ENCODE results near the gene CTNND1. TPM values are rescaled to one million over a fixed set of nuclear protein-coding genes. Genes with fewer than 3 reads are reported as not detected.

The CTNND1 gene
- total and polyA plus RNA-seq, 10 of the 15 experiments (the other 5 are each of a cell fraction or from before 2014, with no cell fraction given) = 4.7 to 70.0 (median 30.0) TPM

GRCh38 chr11:57778318-57779037 is 16.9 kb downstream of the CTNND1 start:
- ATAC-seq (peak; percentile 31), DNase-seq (ENCODE audit: low read depth, low spot score) (no peak), FAIRE-seq (no peak)
- no peak overlapping the region for H3K9ac ChIP-seq (ENCODE audit: control insufficient read depth, insufficient read depth, low read length)
- H3K9me3 ChIP-seq (replicated peaks; ENCODE audit: control insufficient read depth, insufficient read depth, low read length) = no peaks in the 10 kb centered on the region
- 79% methylated on average over 6 of the region's 6 CpGs for WGBS (ENCODE audit: insufficient coverage, insufficient replicate concordance, low lambda C conversion rate, missing lambda C conversion rate)
- POLR2A ChIA-PET = interaction anchor here (1.1 to 10.7 kb wide), 4 partner anchors 10 to 37 kb away, joined by 4 to 110 read pairs (median 8); partner anchors contain the start of genes CTNND1 and SELENOH
- no peak overlapping the region for H3K27ac ChIP-seq (ENCODE audit: control insufficient read depth, insufficient read depth)
- CTCF ChIA-PET = interaction anchor here (1.1 to 10.8 kb wide), 8 partner anchors 9 to 210 kb away, joined by 3 to 69 read pairs (median 4); partner anchors contain the start of genes BTBD18 and CTNND1
- H2AFZ ChIP-seq (ENCODE audit: control insufficient read depth, low read depth, low read length) = no peak overlapping the region
- H3K4me1 ChIP-seq (ENCODE audit: control insufficient read depth, insufficient read depth, low read length) = peaks cover 13% of the 10 kb centered on the region
- intact Hi-C loops (cut with micrococcal nuclease; ENCODE audit: unreplicated experiment) (no loop called here), in situ Hi-C loops (cut with MboI) (no loop called here)
- SMC1A ChIA-PET (ENCODE audit: uncharacterized antibody, unreplicated experiment) = interaction anchor here (0.9 to 11.7 kb wide), 6 partner anchors 10 to 247 kb away, joined by 3 to 117 read pairs (median 7); partner anchors contain the start of genes CTNND1 and SELENOH
- H3K79me2 ChIP-seq (ENCODE audit: control insufficient read depth, insufficient read depth, low read length) = peaks cover 86% of the 10 kb centered on the region
- H3K4me3 ChIP-seq = 0 out of 2 replicates have a peak overlapping the region, but pooled peaks have one; percentile 24
- no peaks in the 10 kb centered on the region for H3K27me3 ChIP-seq (replicated peaks in 1 of 2; ENCODE audit: control insufficient read depth in 2 of 2, insufficient read depth in 2 of 2, low read length in 1 of 2)
- 0 out of 2 replicates have a peak overlapping the region, but pooled peaks have one; percentile 11 for H3K4me2 ChIP-seq (ENCODE audit: control insufficient read depth, insufficient read depth)
- no TSS peak for BruUV-seq (replicated peaks)
- H4K20me1 ChIP-seq (ENCODE audit: control insufficient read depth, insufficient read depth) = no peaks in the 10 kb centered on the region
- H3K36me3 ChIP-seq (ENCODE audit: control insufficient read depth in 2 of 2, insufficient read depth in 2 of 2, low read length in 1 of 2) = peaks cover 0 to 6% of the 10 kb centered on the region in 2 experiments; a peak in 1 of 4 replicates
- TF ChIP-seq SPI1 (IDR thresholded peaks at IDR 0.05; ENCODE audit: borderline replicate concordance, insufficient read depth, low read depth, low read length) = peak; percentile 67; the same call in 1 of the 2 replicates
- no peak for TF ChIP-seq LARP7 (IDR thresholded peaks at IDR 0.05)
- TF ChIP-seq PBX3 (IDR thresholded peaks at IDR 0.05; ENCODE audit: insufficient replicate concordance, low read depth, low read length) = no peak
- TF ChIP-seq EED (IDR thresholded peaks at IDR 0.05; ENCODE audit: low read depth) = peak; percentile 28; the same call in 1 of the 2 replicates
- no peak for TF ChIP-seq E4F1 (IDR thresholded peaks at IDR 0.05; ENCODE audit: borderline replicate concordance, partially characterized antibody)
- peak; percentile 63 for TF ChIP-seq IKZF1 (conservative IDR thresholded peaks at IDR 0.05)
- no peak for TF ChIP-seq NR2C2 (IDR thresholded peaks at IDR 0.05; ENCODE audit: borderline replicate concordance, control insufficient read depth, insufficient read length, low read depth)
- peak; percentile 58 to 65; a peak in 2 of 4 replicates for TF ChIP-seq IKZF2 (IDR thresholded peaks at IDR 0.05)
- TF ChIP-seq RUNX3 (IDR thresholded peaks at IDR 0.05; ENCODE audit: low read length) = 0 out of 2 replicates have a peak, but pooled peaks have one; percentile 11
- TF ChIP-seq MEF2B (IDR thresholded peaks at IDR 0.05; ENCODE audit: partially characterized antibody, poor library complexity, severe bottlenecking) = peak; percentile 70
- no peak for TF ChIP-seq ZNF384 (IDR thresholded peaks at IDR 0.05; ENCODE audit: borderline replicate concordance, low read depth, low read length)
- 0 out of 2 replicates have a peak, but pooled peaks have one; percentile 17 for TF ChIP-seq NFYB (IDR thresholded peaks at IDR 0.05; ENCODE audit: insufficient read depth, low read depth, low read length)
- RAD21 ChIA-PET (ENCODE audit: unreplicated experiment) = interaction anchor here (1.2 to 7.8 kb wide), 3 partner anchors 10 to 21 kb away, joined by 4 to 41 read pairs (median 9); no protein-coding TSS in a partner anchor

Measured in GM12878 (cell line).